Loucy (cell line): ENCODE data around the gene HNRNPH3.

Source experiments
- H2AFZ ChIP-seq: fragments of 200-600 bp; sonication (generic); 2 replicates; pipeline ENCODE4 v1.6.0; 2016; ENCODE audit warnings: antibody characterized with exemption, mild to moderate bottlenecking, low read length, moderate library complexity
- H3F3A ChIP-seq: fragments of 200-600 bp; 2 replicates; pipeline ENCODE4 v1.6.0; 2016; ENCODE audit warnings: antibody characterized with exemption, low read depth, mild to moderate bottlenecking
- H3K27me3 ChIP-seq: fragments of 200-600 bp; sonication (generic); 2 replicates; pipeline ENCODE4 v1.6.1; 2014; ENCODE audit warnings: low read length, mild to moderate bottlenecking; ENCODE audit not compliant: insufficient read depth, poor library complexity, severe bottlenecking
- H3K36me3 ChIP-seq: fragments of 200-600 bp; sonication (generic); 2 replicates; pipeline ENCODE4 v1.6.1; 2016; ENCODE audit warnings: low read length; ENCODE audit not compliant: insufficient read depth
- H3K4me1 ChIP-seq: fragments of 200-600 bp; sonication (generic); 2 replicates; pipeline ENCODE4 v1.5.1; 2014; ENCODE audit warnings: low read length, mild to moderate bottlenecking; ENCODE audit not compliant: insufficient read depth, poor library complexity, severe bottlenecking
- H3K4me2 ChIP-seq: fragments of 200-600 bp; sonication (generic); 2 replicates; pipeline ENCODE4 v1.6.0; 2014; ENCODE audit warnings: antibody characterized with exemption, low read length, low read depth, mild to moderate bottlenecking; ENCODE audit not compliant: poor library complexity, severe bottlenecking
- H3K4me3 ChIP-seq: fragments of 200-600 bp; sonication (generic); 2 replicates; pipeline ENCODE4 v1.5.1; 2014; ENCODE audit warnings: low read length, mild to moderate bottlenecking, mixed read lengths; ENCODE audit not compliant: poor library complexity, severe bottlenecking
- H3K79me2 ChIP-seq: fragments of 200-600 bp; sonication (generic); 2 replicates; pipeline ENCODE4 v1.6.1; 2014; ENCODE audit warnings: low read length; ENCODE audit not compliant: insufficient read depth
- H3K9ac ChIP-seq: fragments of 200-600 bp; sonication (generic); 2 replicates; pipeline ENCODE4 v1.6.0; 2014; ENCODE audit warnings: mild to moderate bottlenecking, low read depth, low read length, moderate library complexity; ENCODE audit not compliant: poor library complexity, severe bottlenecking
- H3K9me2 ChIP-seq: fragments of 200-600 bp; sonication (generic); replicated peaks from 2 replicates; pipeline ENCODE4 v1.6.1; 2016; ENCODE audit warnings: low read depth, low read length, mixed read lengths
- H3K9me3 ChIP-seq: fragments of 200-600 bp; sonication (generic); 2 replicates; pipeline ENCODE4 v1.6.1; 2014; ENCODE audit warnings: mild to moderate bottlenecking, antibody characterized with exemption, low read length, low read depth; ENCODE audit not compliant: insufficient read depth
- H4K20me1 ChIP-seq: fragments of 200-600 bp; sonication (generic); 2 replicates; pipeline ENCODE4 v1.6.0; 2014; ENCODE audit warnings: antibody characterized with exemption, low read length, mild to moderate bottlenecking; ENCODE audit not compliant: insufficient read depth, poor library complexity, severe bottlenecking
- EZH2phosphoT487 ChIP-seq: fragments of 200-600 bp; IDR thresholded peaks from 2 replicates; pipeline ENCODE4 v1.6.1; 2018; ENCODE audit warnings: antibody characterized with exemption, mild to moderate bottlenecking, moderate library complexity, borderline replicate concordance
- TF ChIP-seq, protein P1 (sequence below): fragments of 200-600 bp; sonication (generic); conservative IDR thresholded peaks from 2 replicates; pipeline ENCODE4 v1.5.1; 2014; ENCODE audit warnings: mild to moderate bottlenecking, antibody characterized with exemption, low read length

Gene HNRNPH3

GRCh38 chr10:68327889-68328786, 3.7 kb upstream of the HNRNPH3 start:
- Histone ChIP-seq H3K9me3 (no peaks in the 10 kb centered on the region), H3K27me3 (peaks cover 11% of the 10 kb centered on the region), H2AFZ (no peak overlapping the region), H3K79me2 (peaks cover 29% of the 10 kb centered on the region), H3K4me1 (peaks cover 13% of the 10 kb centered on the region), H3K9me2 (no peaks in the 10 kb centered on the region), H4K20me1 (peaks cover 8% of the 10 kb centered on the region), H3K4me2 (no peak overlapping the region), H3K9ac (no peak overlapping the region), H3F3A (no peaks in the 10 kb centered on the region), H3K36me3 (no peaks in the 10 kb centered on the region), H3K4me3 (no peak overlapping the region)
- TF ChIP-seq, protein P1, sequence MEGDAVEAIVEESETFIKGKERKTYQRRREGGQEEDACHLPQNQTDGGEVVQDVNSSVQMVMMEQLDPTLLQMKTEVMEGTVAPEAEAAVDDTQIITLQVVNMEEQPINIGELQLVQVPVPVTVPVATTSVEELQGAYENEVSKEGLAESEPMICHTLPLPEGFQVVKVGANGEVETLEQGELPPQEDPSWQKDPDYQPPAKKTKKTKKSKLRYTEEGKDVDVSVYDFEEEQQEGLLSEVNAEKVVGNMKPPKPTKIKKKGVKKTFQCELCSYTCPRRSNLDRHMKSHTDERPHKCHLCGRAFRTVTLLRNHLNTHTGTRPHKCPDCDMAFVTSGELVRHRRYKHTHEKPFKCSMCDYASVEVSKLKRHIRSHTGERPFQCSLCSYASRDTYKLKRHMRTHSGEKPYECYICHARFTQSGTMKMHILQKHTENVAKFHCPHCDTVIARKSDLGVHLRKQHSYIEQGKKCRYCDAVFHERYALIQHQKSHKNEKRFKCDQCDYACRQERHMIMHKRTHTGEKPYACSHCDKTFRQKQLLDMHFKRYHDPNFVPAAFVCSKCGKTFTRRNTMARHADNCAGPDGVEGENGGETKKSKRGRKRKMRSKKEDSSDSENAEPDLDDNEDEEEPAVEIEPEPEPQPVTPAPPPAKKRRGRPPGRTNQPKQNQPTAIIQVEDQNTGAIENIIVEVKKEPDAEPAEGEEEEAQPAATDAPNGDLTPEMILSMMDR: no peak
- TF ChIP-seq EZH2phosphoT487: no peak

GRCh38 chr10:68329506-68329861, 2.4 kb upstream of the HNRNPH3 start:
- H3K4me3 ChIP-seq: no peak overlapping the region
- H3K9ac ChIP-seq: no peak overlapping the region
- TF ChIP-seq, protein P1: no peak
- TF ChIP-seq EZH2phosphoT487: no peak

DNA sequence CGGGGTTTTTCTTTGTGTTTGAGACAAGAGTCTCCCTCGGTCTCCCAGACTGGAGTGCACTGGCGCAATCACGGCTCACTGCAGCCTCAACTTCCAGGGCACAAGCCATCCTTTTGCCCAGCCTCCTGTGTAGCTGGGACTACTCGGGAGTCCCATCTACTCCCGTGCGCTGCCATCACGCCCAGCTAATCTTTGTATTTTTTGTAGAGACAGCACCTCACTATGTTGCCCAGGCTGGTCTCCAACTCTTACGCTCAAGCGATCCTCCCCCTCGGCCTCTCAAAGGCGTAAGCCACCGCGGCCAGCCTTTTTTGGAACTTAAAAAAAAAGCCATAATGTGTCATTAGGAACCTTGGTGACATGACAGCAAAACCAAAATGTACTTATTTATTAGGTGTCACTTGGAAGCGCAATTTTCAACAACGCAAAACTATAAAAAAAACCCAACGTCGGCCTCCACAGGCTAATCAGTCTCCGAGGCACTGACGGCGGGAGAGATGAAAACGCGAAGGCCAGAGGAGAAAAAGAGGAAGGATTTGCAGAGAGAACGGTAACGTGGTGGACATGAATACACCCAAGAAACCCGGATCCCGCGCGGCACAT, 911 bp upstream of the HNRNPH3 start:
- Histone ChIP-seq H3K9ac (peak overlapping the region; percentile 98), H2AFZ (peak overlapping the region; percentile 90; the same call in 1 of the 2 replicates), H3K79me2 (peaks cover 58% of the 10 kb centered on the region), H4K20me1 (peaks cover 36% of the 10 kb centered on the region), H3K4me1 (peaks cover 28% of the 10 kb centered on the region), H3K27me3 (peaks cover 12% of the 10 kb centered on the region), H3K9me2 (no peaks in the 10 kb centered on the region), H3K36me3 (peaks cover 4% of the 10 kb centered on the region; the same call in 1 of the 2 replicates), H3K4me3 (peak overlapping the region; percentile 90), H3K4me2 (peak overlapping the region; percentile 89), H3F3A (no peaks in the 10 kb centered on the region), H3K9me3 (no peaks in the 10 kb centered on the region)
- TF ChIP-seq EZH2phosphoT487: no peak
- TF ChIP-seq, protein P1: no peak

More at GRCh38 chr10:68329506-68329861, 2.4 kb upstream of the HNRNPH3 start:
- Histone ChIP-seq H3K4me2 (no peak overlapping the region), H3K36me3 (no peaks in the 10 kb centered on the region; the same call in 1 of the 2 replicates), H4K20me1 (peaks cover 22% of the 10 kb centered on the region), H3K27me3 (peaks cover 12% of the 10 kb centered on the region), H2AFZ (no peak overlapping the region; the same call in 1 of the 2 replicates), H3K9me2 (no peaks in the 10 kb centered on the region), H3F3A (no peaks in the 10 kb centered on the region), H3K4me1 (peaks cover 20% of the 10 kb centered on the region), H3K9me3 (no peaks in the 10 kb centered on the region), H3K79me2 (peaks cover 43% of the 10 kb centered on the region)
